IMR-90 (cell line): ENCODE results near the gene ANKRD22. TPM values are rescaled to one million over a fixed set of nuclear protein-coding genes. Genes with fewer than 3 reads are reported as not detected.
A peak's percentile ranks its signal among the peaks of the same experiment; 100 is the strongest.

Source experiments
- ATAC-seq: fragments of 200-7000 bp; cut with Tn5 transposase; 2 replicates; pipeline ENCODE4 v1.9.1; 2020; ENCODE audit warnings: low read depth, mild to moderate bottlenecking, moderate library complexity
- BruUV-seq: library from RNA; stranded (reverse); fragments of 400-500 nt; replicated peaks from 2 replicates; lab custom pipeline; 2021; lab: Mats Ljungman, UMichigan
- CTCF ChIA-PET: fragments of 300-600 bp; formaldehyde crosslinking; extraction: SDS; loops from one replicate; lab custom pipeline; 2021; ENCODE audit warnings: antibody characterized with exemption; lab: Yijun Ruan, JAX
- POLR2A ChIA-PET: fragments of 300-600 bp; sonication (Branson Sonifier 250); formaldehyde crosslinking; loops from one replicate; lab custom pipeline; 2022; ENCODE audit warnings: antibody characterized with exemption; ENCODE audit not compliant: unreplicated experiment; lab: Charles Lee
- DNase-seq: peaks from one replicate; pipeline ENCODE4 v3.0.0; 2013
- H2AFZ ChIP-seq: replicated peaks from 2 replicates; pipeline ENCODE3; 2013; ENCODE audit warnings: low read length, mild to moderate bottlenecking; ENCODE audit not compliant: poor library complexity
- H2AK5ac ChIP-seq: 2 replicates; pipeline ENCODE4 v1.6.1; 2013; ENCODE audit warnings: low read depth, low read length, inconsistent platforms
- H2AK9ac ChIP-seq: replicated peaks from 2 replicates; pipeline ENCODE3; 2013; ENCODE audit warnings: mild to moderate bottlenecking, low read depth, low read length, moderate library complexity; ENCODE audit not compliant: poor library complexity
- H2BK120ac ChIP-seq: 2 replicates; pipeline ENCODE4 v1.6.1; 2013; ENCODE audit warnings: low read depth, low read length, inconsistent platforms
- H2BK15ac ChIP-seq: 3 replicates; pipeline ENCODE4 v1.6.1; 2013; ENCODE audit warnings: low read depth, low read length, inconsistent platforms
- H2BK20ac ChIP-seq: 2 replicates; pipeline ENCODE4 v1.6.1; 2013; ENCODE audit warnings: low read depth, mild to moderate bottlenecking, inconsistent platforms, low read length, moderate library complexity
- H2BK5ac ChIP-seq: 2 replicates; pipeline ENCODE4 v1.6.1; 2013; ENCODE audit warnings: mild to moderate bottlenecking, low read depth, low read length, inconsistent platforms; ENCODE audit not compliant: poor library complexity, severe bottlenecking
- H3K14ac ChIP-seq: replicated peaks from 2 replicates; pipeline ENCODE4 v1.6.1; 2013; ENCODE audit warnings: low read depth, low read length, inconsistent platforms
- H3K18ac ChIP-seq: 2 replicates; pipeline ENCODE4 v1.6.1; 2013; ENCODE audit warnings: low read depth, low read length, control low read depth
- H3K23ac ChIP-seq: 2 replicates; pipeline ENCODE4 v1.6.1; 2013; ENCODE audit warnings: low read depth, low read length, inconsistent platforms
- H3K27ac ChIP-seq: 2 replicates; pipeline ENCODE4 v1.5.1; 2013; ENCODE audit warnings: mild to moderate bottlenecking, control low read depth, low read length; ENCODE audit not compliant: insufficient read depth
- H3K27me3 ChIP-seq: 2 replicates; pipeline ENCODE4 v1.6.1; 2013; ENCODE audit warnings: low read length; ENCODE audit not compliant: control insufficient read depth, insufficient read depth
- H3K36me3 ChIP-seq: 2 replicates; pipeline ENCODE4 v1.6.1; 2013; ENCODE audit warnings: low read length, mixed read lengths; ENCODE audit not compliant: control insufficient read depth, insufficient read depth
- H3K4ac ChIP-seq: 2 replicates; pipeline ENCODE4 v1.6.1; 2013; ENCODE audit warnings: low read depth, low read length, inconsistent platforms
- H3K4me1 ChIP-seq: 2 replicates; pipeline ENCODE4 v1.6.1; 2013; ENCODE audit warnings: low read length, mixed read lengths; ENCODE audit not compliant: control insufficient read depth, insufficient read depth
- H3K4me2 ChIP-seq: 2 replicates; pipeline ENCODE4 v1.6.1; 2013; ENCODE audit warnings: low read depth, mild to moderate bottlenecking, control low read depth, low read length, moderate library complexity
- H3K4me3 ChIP-seq: 2 replicates; pipeline ENCODE4 v1.5.1; 2013; ENCODE audit warnings: low read depth, mild to moderate bottlenecking, control low read depth, low read length, moderate library complexity; ENCODE audit not compliant: insufficient read depth
- H3K56ac ChIP-seq: 2 replicates; pipeline ENCODE4 v1.6.1; 2013; ENCODE audit warnings: low read length, inconsistent platforms; ENCODE audit not compliant: insufficient read depth; ENCODE audit errors: extremely low read depth
- H3K79me1 ChIP-seq, 2 experiments: 2 replicates each; pipeline ENCODE4 v1.6.1; 2013; ENCODE audit warnings: low read length in 2 of 2, inconsistent platforms in 1 of 2, low read depth in 1 of 2
- H3K9ac ChIP-seq: 2 replicates; pipeline ENCODE4 v1.6.1; 2013; ENCODE audit warnings: low read depth, low read length, control low read depth
- H3K9me1 ChIP-seq: 2 replicates; pipeline ENCODE4 v1.6.1; 2013; ENCODE audit warnings: low read length, inconsistent platforms; ENCODE audit not compliant: insufficient read depth
- H3K9me3 ChIP-seq: 2 replicates; pipeline ENCODE4 v1.6.1; 2013; ENCODE audit warnings: low read length; ENCODE audit not compliant: control insufficient read depth, insufficient read depth
- H4K20me1 ChIP-seq: 2 replicates; pipeline ENCODE4 v1.6.1; 2013; ENCODE audit warnings: low read length, inconsistent platforms; ENCODE audit not compliant: insufficient read depth
- H4K5ac ChIP-seq: 2 replicates; pipeline ENCODE4 v1.6.1; 2013; ENCODE audit warnings: mild to moderate bottlenecking, low read depth, low read length, control low read depth
- H4K8ac ChIP-seq, 2 experiments: 2 replicates each; pipeline ENCODE4 v1.6.1; 2013; ENCODE audit warnings: low read depth in 2 of 2, low read length in 2 of 2, control low read depth in 1 of 2, inconsistent platforms in 1 of 2
- H4K91ac ChIP-seq: 2 replicates; pipeline ENCODE4 v1.6.1; 2013; ENCODE audit warnings: low read depth, low read length, inconsistent platforms; ENCODE audit not compliant: insufficient read depth
- BHLHE40 ChIP-seq: fragments of 150-350 bp; IDR thresholded peaks from 2 replicates; pipeline ENCODE4 v1.6.1; 2016; ENCODE audit warnings: mild to moderate bottlenecking, low read depth, low read length
- CEBPB ChIP-seq: IDR thresholded peaks from 2 replicates; pipeline ENCODE4 v1.6.1; 2012; ENCODE audit warnings: low read depth, low read length, improper control_type of control experiment
- ELK1 ChIP-seq: fragments of 150-350 bp; IDR thresholded peaks from 2 replicates; pipeline ENCODE4 v1.6.1; 2016; ENCODE audit warnings: low read depth, mild to moderate bottlenecking, low read length, moderate library complexity, borderline replicate concordance
- FOS ChIP-seq: fragments of 150-350 bp; IDR thresholded peaks from 2 replicates; pipeline ENCODE4 v1.6.1; 2016; ENCODE audit warnings: low read depth, low read length
- MAFK ChIP-seq: IDR thresholded peaks from 2 replicates; pipeline ENCODE4 v1.6.1; 2012; ENCODE audit warnings: low read depth, low read length, improper control_type of control experiment
- MAZ ChIP-seq: IDR thresholded peaks from 2 replicates; pipeline ENCODE4 v1.6.1; 2012; ENCODE audit warnings: low read depth, mild to moderate bottlenecking, low read length, improper control_type of control experiment, moderate library complexity, borderline replicate concordance
- MXI1 ChIP-seq: IDR thresholded peaks from 2 replicates; pipeline ENCODE4 v1.6.1; 2012; ENCODE audit warnings: low read depth, mild to moderate bottlenecking, low read length, moderate library complexity, borderline replicate concordance
- NFE2L2 ChIP-seq: fragments of 150-350 bp; IDR thresholded peaks from 2 replicates; pipeline ENCODE4 v1.6.1; 2016; ENCODE audit warnings: low read depth, mild to moderate bottlenecking, low read length
- POLR2A ChIP-seq: IDR thresholded peaks from 2 replicates; pipeline ENCODE4 v1.6.1; 2012; ENCODE audit warnings: mild to moderate bottlenecking, low read depth, low read length
- RFX5 ChIP-seq: IDR thresholded peaks from 2 replicates; pipeline ENCODE4 v1.8.0; 2012; ENCODE audit warnings: low read depth, mild to moderate bottlenecking, low read length, moderate library complexity
- SMC3 ChIP-seq: fragments of 150-350 bp; IDR thresholded peaks from 2 replicates; pipeline ENCODE4 v1.6.1; 2016; ENCODE audit warnings: low read depth, mild to moderate bottlenecking, antibody characterized with exemption, low read length, moderate library complexity
- USF2 ChIP-seq: fragments of 150-350 bp; IDR thresholded peaks from 2 replicates; pipeline ENCODE4 v1.6.1; 2017; ENCODE audit warnings: mild to moderate bottlenecking, antibody characterized with exemption, low read length, low read depth
- WGBS, 2 experiments: methylation state at CpG; one replicate each; pipeline versions ENCODE4 v1.1.5 to v1.1.7; 2013; ENCODE audit warnings: missing lambda C conversion rate in 2 of 2; ENCODE audit not compliant: insufficient read length in 1 of 2; ENCODE audit errors: extremely low coverage in 2 of 2; 5-methylcytosine and 5-hydroxymethylcytosine counted together
- dilution Hi-C: fragments of 300-500 bp; cut with HindIII; formaldehyde crosslinking; loops from one replicate; pipeline ENCODE4 v1.14.3; 2018; ENCODE audit warnings: low sequenced_read_pairs; ENCODE audit not compliant: unreplicated experiment
- in situ Hi-C: fragments of 300-500 bp; cut with MboI; formaldehyde crosslinking; loops from 3 replicates; pipeline ENCODE4 v1.14.3; 2019; ENCODE audit warnings: low sequenced_read_pairs, inconsistent platforms, mixed read lengths
- intact Hi-C: fragments of 100-400 bp; cut with micrococcal nuclease; formaldehyde crosslinking; loops from 2 replicates; pipeline ENCODE4 v1.10.0; 2022
- polyA plus RNA-seq, 3 experiments: library from polyadenylated mRNA; depleted of rRNA; stranded (reverse); fragments of >200 nt; gene quantifications; 2 replicates each; pipeline ENCODE4 v1.2.3, GENCODE V29; 2012; ENCODE audit warnings: low replicate concordance in 1 of 3
- total RNA-seq: library from RNA; depleted of rRNA; stranded (reverse); fragments of >200 nt; gene quantifications from 2 replicates; pipeline ENCODE4 v1.2.3, GENCODE V29; 2012
- TF ChIP-seq, protein P1 (sequence below): conservative IDR thresholded peaks from 2 replicates; pipeline ENCODE4 v1.5.1; 2012; ENCODE audit warnings: mild to moderate bottlenecking, low read depth, low read length, improper control_type of control experiment

The ANKRD22 gene
- total and polyA plus RNA-seq, 2 of the 4 experiments (the other 2 are of a cell fraction): not detected

GRCh38 chr10:88858491-88858890 is 6.8 kb upstream of the ANKRD22 start:
- H2AFZ ChIP-seq: no peak overlapping the region
- in situ Hi-C loops (no loop called here), intact Hi-C loops (no loop called here), dilution Hi-C loops (no loop called here)
- no peak overlapping the region for H4K91ac ChIP-seq
- H2BK120ac ChIP-seq: no peak overlapping the region
- no peak overlapping the region for H3K4me3 ChIP-seq
- no peak overlapping the region for H4K8ac ChIP-seq
- no peak for TF ChIP-seq USF2
- TF ChIP-seq MXI1: no peak
- no peak for TF ChIP-seq NFE2L2
- TF ChIP-seq BHLHE40: no peak
- TF ChIP-seq, protein P1, sequence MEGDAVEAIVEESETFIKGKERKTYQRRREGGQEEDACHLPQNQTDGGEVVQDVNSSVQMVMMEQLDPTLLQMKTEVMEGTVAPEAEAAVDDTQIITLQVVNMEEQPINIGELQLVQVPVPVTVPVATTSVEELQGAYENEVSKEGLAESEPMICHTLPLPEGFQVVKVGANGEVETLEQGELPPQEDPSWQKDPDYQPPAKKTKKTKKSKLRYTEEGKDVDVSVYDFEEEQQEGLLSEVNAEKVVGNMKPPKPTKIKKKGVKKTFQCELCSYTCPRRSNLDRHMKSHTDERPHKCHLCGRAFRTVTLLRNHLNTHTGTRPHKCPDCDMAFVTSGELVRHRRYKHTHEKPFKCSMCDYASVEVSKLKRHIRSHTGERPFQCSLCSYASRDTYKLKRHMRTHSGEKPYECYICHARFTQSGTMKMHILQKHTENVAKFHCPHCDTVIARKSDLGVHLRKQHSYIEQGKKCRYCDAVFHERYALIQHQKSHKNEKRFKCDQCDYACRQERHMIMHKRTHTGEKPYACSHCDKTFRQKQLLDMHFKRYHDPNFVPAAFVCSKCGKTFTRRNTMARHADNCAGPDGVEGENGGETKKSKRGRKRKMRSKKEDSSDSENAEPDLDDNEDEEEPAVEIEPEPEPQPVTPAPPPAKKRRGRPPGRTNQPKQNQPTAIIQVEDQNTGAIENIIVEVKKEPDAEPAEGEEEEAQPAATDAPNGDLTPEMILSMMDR: no peak
- no peak for TF ChIP-seq RFX5
- TF ChIP-seq ELK1: no peak
- TF ChIP-seq CEBPB: no peak
- no peak for TF ChIP-seq FOS
- TF ChIP-seq POLR2A: no peak
- no peak for TF ChIP-seq MAFK
- no peak for TF ChIP-seq SMC3
- no peak for TF ChIP-seq MAZ
- no CpG with 5 or more reads among the region's 2 CpGs for WGBS, 2 experiments
- H3K36me3 ChIP-seq: no peaks in the 10 kb centered on the region
- no peak overlapping the region for H3K23ac ChIP-seq
- peaks cover 5% of the 10 kb centered on the region for H3K27me3 ChIP-seq
- no peaks in the 10 kb centered on the region for H3K9me1 ChIP-seq
- no peak overlapping the region for H4K5ac ChIP-seq
- no TSS peak for BruUV-seq
- no peak overlapping the region for H2BK15ac ChIP-seq
- ChIA-PET POLR2A (no interaction called here), CTCF (no interaction called here)
- no peak overlapping the region for H2AK9ac ChIP-seq
- H3K4me2 ChIP-seq: no peak overlapping the region
- H3K4me1 ChIP-seq: peaks cover 2% of the 10 kb centered on the region; the same call in 1 of the 2 replicates
- no peak overlapping the region for H2AK5ac ChIP-seq
- H3K4ac ChIP-seq: no peak overlapping the region
- no peak overlapping the region for H3K18ac ChIP-seq
- no peaks in the 10 kb centered on the region for H3K79me1 ChIP-seq
- H4K20me1 ChIP-seq: no peaks in the 10 kb centered on the region
- ATAC-seq: no peak
- no peak overlapping the region for H3K27ac ChIP-seq
- H3K14ac ChIP-seq: no peak overlapping the region
- no peaks in the 10 kb centered on the region for H3K9me3 ChIP-seq
- peak; percentile 51 for DNase-seq
- H3K56ac ChIP-seq: no peak overlapping the region
- H3K9ac ChIP-seq: no peak overlapping the region
- no peak overlapping the region for H2BK20ac ChIP-seq
- no peak overlapping the region for H2BK5ac ChIP-seq
